Measurements from ENCODE around the gene ARHGEF37. TPM values are rescaled to one million over a fixed set of nuclear protein-coding genes. Genes with fewer than 3 reads are reported as not detected.

ARHGEF37 gene
- total RNA-seq, 1 donor: 0.72 TPM

- TF ChIP-seq, protein P1, sequence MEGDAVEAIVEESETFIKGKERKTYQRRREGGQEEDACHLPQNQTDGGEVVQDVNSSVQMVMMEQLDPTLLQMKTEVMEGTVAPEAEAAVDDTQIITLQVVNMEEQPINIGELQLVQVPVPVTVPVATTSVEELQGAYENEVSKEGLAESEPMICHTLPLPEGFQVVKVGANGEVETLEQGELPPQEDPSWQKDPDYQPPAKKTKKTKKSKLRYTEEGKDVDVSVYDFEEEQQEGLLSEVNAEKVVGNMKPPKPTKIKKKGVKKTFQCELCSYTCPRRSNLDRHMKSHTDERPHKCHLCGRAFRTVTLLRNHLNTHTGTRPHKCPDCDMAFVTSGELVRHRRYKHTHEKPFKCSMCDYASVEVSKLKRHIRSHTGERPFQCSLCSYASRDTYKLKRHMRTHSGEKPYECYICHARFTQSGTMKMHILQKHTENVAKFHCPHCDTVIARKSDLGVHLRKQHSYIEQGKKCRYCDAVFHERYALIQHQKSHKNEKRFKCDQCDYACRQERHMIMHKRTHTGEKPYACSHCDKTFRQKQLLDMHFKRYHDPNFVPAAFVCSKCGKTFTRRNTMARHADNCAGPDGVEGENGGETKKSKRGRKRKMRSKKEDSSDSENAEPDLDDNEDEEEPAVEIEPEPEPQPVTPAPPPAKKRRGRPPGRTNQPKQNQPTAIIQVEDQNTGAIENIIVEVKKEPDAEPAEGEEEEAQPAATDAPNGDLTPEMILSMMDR (IDR thresholded peaks at IDR 0.05; ENCODE audit: extremely low read depth, low read depth, low read length): no peak
- Histone ChIP-seq H3K36me3 (ENCODE audit: insufficient read depth, low read length) (peaks cover 22% of the 10 kb centered on the region), H3K4me3 (ENCODE audit: insufficient read depth, low read length) (no peak overlapping the region), H3K27me3 (ENCODE audit: insufficient read depth, low read length) (no peaks in the 10 kb centered on the region), H3K27ac (ENCODE audit: low read depth, low read length) (no peak overlapping the region), H3K79me2 (ENCODE audit: insufficient read depth, low read length) (peaks cover 36% of the 10 kb centered on the region), H3K9me3 (ENCODE audit: low read depth, low read length) (no peaks in the 10 kb centered on the region), H2AFZ (ENCODE audit: low read length) (no peak overlapping the region), H3K4me1 (ENCODE audit: insufficient read depth, low read length) (peaks cover 16% of the 10 kb centered on the region), H3K4me2 (ENCODE audit: insufficient read depth, low read length) (no peak overlapping the region), H4K20me1 (ENCODE audit: insufficient read depth, low read length) (peaks cover 13% of the 10 kb centered on the region)
- peak; percentile 29 for DNase-seq (ENCODE audit: insufficient read length, low spot score, missing footprints)
Measured at GRCh38 chr5:149552553-149553160, 28.6 kb upstream of the ARHGEF37 start.

GRCh38 chr5:149559706-149560105, 21.6 kb upstream of the ARHGEF37 start:
- DNase-seq (ENCODE audit: insufficient read length, low spot score, missing footprints): no peak
- Histone ChIP-seq H3K9me3 (ENCODE audit: low read depth, low read length) (no peaks in the 10 kb centered on the region), H3K79me2 (ENCODE audit: insufficient read depth, low read length) (no peaks in the 10 kb centered on the region), H3K27me3 (ENCODE audit: insufficient read depth, low read length) (no peaks in the 10 kb centered on the region), H3K4me2 (ENCODE audit: insufficient read depth, low read length) (no peak overlapping the region), H3K27ac (ENCODE audit: low read depth, low read length) (peak overlapping the region; percentile 13), H3K4me3 (ENCODE audit: insufficient read depth, low read length) (no peak overlapping the region), H3K4me1 (ENCODE audit: insufficient read depth, low read length) (peaks cover 35% of the 10 kb centered on the region), H4K20me1 (ENCODE audit: insufficient read depth, low read length) (no peaks in the 10 kb centered on the region), H2AFZ (ENCODE audit: low read length) (peak overlapping the region; percentile 18), H3K36me3 (ENCODE audit: insufficient read depth, low read length) (no peaks in the 10 kb centered on the region)
- TF ChIP-seq, protein P1 (IDR thresholded peaks at IDR 0.05; ENCODE audit: extremely low read depth, low read depth, low read length): no peak

GRCh38 chr5:149561848-149562247, 19.4 kb upstream of the ARHGEF37 start:
- TF ChIP-seq, protein P1 (IDR thresholded peaks at IDR 0.05; ENCODE audit: extremely low read depth, low read depth, low read length): no peak
- H3K9me3 ChIP-seq (ENCODE audit: low read depth, low read length): no peaks in the 10 kb centered on the region
- H3K4me1 ChIP-seq (ENCODE audit: insufficient read depth, low read length): peaks cover 36% of the 10 kb centered on the region
- H3K27ac ChIP-seq (ENCODE audit: low read depth, low read length): peak overlapping the region; percentile 89
- no peaks in the 10 kb centered on the region for H3K36me3 ChIP-seq (ENCODE audit: insufficient read depth, low read length)
- H3K27me3 ChIP-seq (ENCODE audit: insufficient read depth, low read length): no peaks in the 10 kb centered on the region
- peak overlapping the region; percentile 90 for H3K4me2 ChIP-seq (ENCODE audit: insufficient read depth, low read length)
- no peaks in the 10 kb centered on the region for H3K79me2 ChIP-seq (ENCODE audit: insufficient read depth, low read length)
- H2AFZ ChIP-seq (ENCODE audit: low read length): no peak overlapping the region
- H4K20me1 ChIP-seq (ENCODE audit: insufficient read depth, low read length): no peaks in the 10 kb centered on the region
- peak; percentile 90 for DNase-seq (ENCODE audit: insufficient read length, low spot score, missing footprints)
- peak overlapping the region; percentile 36 for H3K4me3 ChIP-seq (ENCODE audit: insufficient read depth, low read length)

- TF ChIP-seq, protein P1 (IDR thresholded peaks at IDR 0.05; ENCODE audit: extremely low read depth, low read depth, low read length): no peak
- peak overlapping the region; percentile 39 for H2AFZ ChIP-seq (ENCODE audit: low read length)
- H3K4me1 ChIP-seq (ENCODE audit: insufficient read depth, low read length): peaks cover 36% of the 10 kb centered on the region
- no peak overlapping the region for H3K4me2 ChIP-seq (ENCODE audit: insufficient read depth, low read length)
- H3K9me3 ChIP-seq (ENCODE audit: low read depth, low read length): no peaks in the 10 kb centered on the region
- no peaks in the 10 kb centered on the region for H3K79me2 ChIP-seq (ENCODE audit: insufficient read depth, low read length)
- H3K4me3 ChIP-seq (ENCODE audit: insufficient read depth, low read length): no peak overlapping the region
- peak overlapping the region; percentile 89 for H3K27ac ChIP-seq (ENCODE audit: low read depth, low read length)
- no peaks in the 10 kb centered on the region for H3K36me3 ChIP-seq (ENCODE audit: insufficient read depth, low read length)
- H3K27me3 ChIP-seq (ENCODE audit: insufficient read depth, low read length): no peaks in the 10 kb centered on the region
- peak; percentile 73 for DNase-seq (ENCODE audit: insufficient read length, low spot score, missing footprints)
- H4K20me1 ChIP-seq (ENCODE audit: insufficient read depth, low read length): no peaks in the 10 kb centered on the region
Measured at GRCh38 chr5:149563466-149563865, 17.8 kb upstream of the ARHGEF37 start.
